A549 (cell line): ENCODE measurements around the gene MBNL2.

ENCODE experiments used
- EHMT2 ChIP-seq: fragments of 200-600 bp; sonication (generic); IDR thresholded peaks from 2 replicates; pipeline ENCODE4 v1.6.1; 2016; ENCODE audit warnings: antibody characterized with exemption, low read depth, mild to moderate bottlenecking, moderate library complexity
- JUN ChIP-seq, 2 experiments: fragments of >200 bp; sonication (Bioruptor Twin); formaldehyde crosslinking; IDR thresholded peaks; 2 replicates in 1 of 2; 3 replicates in 1 of 2; pipeline ENCODE4 v1.6.1; 2016 to 2017
- MYC ChIP-seq: IDR thresholded peaks from 2 replicates; pipeline ENCODE4 v1.6.1; 2012; ENCODE audit warnings: mild to moderate bottlenecking, inconsistent platforms, low read length, improper control_type of control experiment, borderline replicate concordance
- NFE2L2 ChIP-seq: fragments of 150-350 bp; conservative IDR thresholded peaks from 2 replicates; pipeline ENCODE4 v1.6.1; 2014; ENCODE audit warnings: low read length
- POLR2A ChIP-seq: IDR thresholded peaks from 2 replicates; pipeline ENCODE4 v1.6.1; 2012; ENCODE audit warnings: mild to moderate bottlenecking, low read length
- RAD21 ChIP-seq, 2 experiments: fragments of >200 bp in 1 of 2; sonication (Bioruptor Twin) in 1 of 2; formaldehyde crosslinking in 1 of 2; IDR thresholded peaks in 1 of 2; conservative IDR thresholded peaks in 1 of 2; 2 replicates in 1 of 2; 3 replicates in 1 of 2; pipeline ENCODE4 v1.6.1; 2012 to 2018; ENCODE audit warnings: inconsistent platforms in 1 of 2
- REST ChIP-seq: fragments of 200-600 bp; sonication (generic); IDR thresholded peaks from 2 replicates; pipeline ENCODE4 v1.6.1; 2016; ENCODE audit warnings: antibody characterized with exemption, mild to moderate bottlenecking, moderate library complexity
- TF ChIP-seq, protein P1 (sequence below): fragments of >200 bp; sonication (Bioruptor Twin); formaldehyde crosslinking; IDR thresholded peaks from 3 replicates; pipeline ENCODE4 v1.5.1; 2016
- TF ChIP-seq, protein P2 (sequence below): fragments of 450-650 bp; IDR thresholded peaks from 2 replicates; pipeline ENCODE4 v1.6.1; 2014; ENCODE audit warnings: antibody characterized with exemption

- TF ChIP-seq RAD21 (conservative IDR thresholded peaks at IDR 0.05 in 1 of 2, IDR thresholded peaks at IDR 0.05 in 1 of 2) (no peak), EHMT2 (no peak), POLR2A (no peak), REST (no peak), NFE2L2 (no peak), JUN (IDR thresholded peaks at IDR 0.05) (no peak), MYC (no peak)
- TF ChIP-seq, protein P1, sequence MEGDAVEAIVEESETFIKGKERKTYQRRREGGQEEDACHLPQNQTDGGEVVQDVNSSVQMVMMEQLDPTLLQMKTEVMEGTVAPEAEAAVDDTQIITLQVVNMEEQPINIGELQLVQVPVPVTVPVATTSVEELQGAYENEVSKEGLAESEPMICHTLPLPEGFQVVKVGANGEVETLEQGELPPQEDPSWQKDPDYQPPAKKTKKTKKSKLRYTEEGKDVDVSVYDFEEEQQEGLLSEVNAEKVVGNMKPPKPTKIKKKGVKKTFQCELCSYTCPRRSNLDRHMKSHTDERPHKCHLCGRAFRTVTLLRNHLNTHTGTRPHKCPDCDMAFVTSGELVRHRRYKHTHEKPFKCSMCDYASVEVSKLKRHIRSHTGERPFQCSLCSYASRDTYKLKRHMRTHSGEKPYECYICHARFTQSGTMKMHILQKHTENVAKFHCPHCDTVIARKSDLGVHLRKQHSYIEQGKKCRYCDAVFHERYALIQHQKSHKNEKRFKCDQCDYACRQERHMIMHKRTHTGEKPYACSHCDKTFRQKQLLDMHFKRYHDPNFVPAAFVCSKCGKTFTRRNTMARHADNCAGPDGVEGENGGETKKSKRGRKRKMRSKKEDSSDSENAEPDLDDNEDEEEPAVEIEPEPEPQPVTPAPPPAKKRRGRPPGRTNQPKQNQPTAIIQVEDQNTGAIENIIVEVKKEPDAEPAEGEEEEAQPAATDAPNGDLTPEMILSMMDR, result no peak
- TF ChIP-seq, protein P2, sequence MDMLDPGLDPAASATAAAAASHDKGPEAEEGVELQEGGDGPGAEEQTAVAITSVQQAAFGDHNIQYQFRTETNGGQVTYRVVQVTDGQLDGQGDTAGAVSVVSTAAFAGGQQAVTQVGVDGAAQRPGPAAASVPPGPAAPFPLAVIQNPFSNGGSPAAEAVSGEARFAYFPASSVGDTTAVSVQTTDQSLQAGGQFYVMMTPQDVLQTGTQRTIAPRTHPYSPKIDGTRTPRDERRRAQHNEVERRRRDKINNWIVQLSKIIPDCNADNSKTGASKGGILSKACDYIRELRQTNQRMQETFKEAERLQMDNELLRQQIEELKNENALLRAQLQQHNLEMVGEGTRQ, result no peak
These were observed 9.1 kb downstream of the MBNL2 start for GRCh38 chr13:97231118-97231828.
